NB4 (cell line): ENCODE results near the gene MAGI1.

Experiments used
- POLR2A ChIP-seq: IDR thresholded peaks from 2 replicates; pipeline ENCODE4 v1.6.1; 2011; ENCODE audit warnings: mild to moderate bottlenecking; ENCODE audit not compliant: insufficient read length; ENCODE audit errors: extremely low read depth
- TF ChIP-seq, protein P1 (sequence below): IDR thresholded peaks from one replicate; pipeline ENCODE4 v1.5.1; 2012; ENCODE audit warnings: low read depth, low read length

DNA sequence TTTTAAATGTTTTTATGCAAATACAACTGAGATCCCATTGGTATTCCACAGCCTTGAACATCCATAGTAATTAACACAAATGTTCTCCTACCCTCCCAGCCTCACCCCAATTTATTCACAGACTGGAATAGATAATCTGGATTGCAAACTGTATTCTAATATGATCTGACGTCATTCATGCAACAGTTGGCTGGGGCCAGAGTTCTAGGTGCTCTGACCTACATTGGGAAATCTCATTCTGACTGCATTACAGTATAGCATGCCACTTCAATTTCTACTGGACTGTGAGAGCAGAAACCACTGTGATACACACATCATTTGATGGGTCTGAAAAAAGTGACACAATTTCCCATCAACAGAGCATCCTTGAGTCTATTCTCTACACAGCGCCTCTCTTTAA is 403.1 kb downstream of the MAGI1 start:
- TF ChIP-seq, protein P1, sequence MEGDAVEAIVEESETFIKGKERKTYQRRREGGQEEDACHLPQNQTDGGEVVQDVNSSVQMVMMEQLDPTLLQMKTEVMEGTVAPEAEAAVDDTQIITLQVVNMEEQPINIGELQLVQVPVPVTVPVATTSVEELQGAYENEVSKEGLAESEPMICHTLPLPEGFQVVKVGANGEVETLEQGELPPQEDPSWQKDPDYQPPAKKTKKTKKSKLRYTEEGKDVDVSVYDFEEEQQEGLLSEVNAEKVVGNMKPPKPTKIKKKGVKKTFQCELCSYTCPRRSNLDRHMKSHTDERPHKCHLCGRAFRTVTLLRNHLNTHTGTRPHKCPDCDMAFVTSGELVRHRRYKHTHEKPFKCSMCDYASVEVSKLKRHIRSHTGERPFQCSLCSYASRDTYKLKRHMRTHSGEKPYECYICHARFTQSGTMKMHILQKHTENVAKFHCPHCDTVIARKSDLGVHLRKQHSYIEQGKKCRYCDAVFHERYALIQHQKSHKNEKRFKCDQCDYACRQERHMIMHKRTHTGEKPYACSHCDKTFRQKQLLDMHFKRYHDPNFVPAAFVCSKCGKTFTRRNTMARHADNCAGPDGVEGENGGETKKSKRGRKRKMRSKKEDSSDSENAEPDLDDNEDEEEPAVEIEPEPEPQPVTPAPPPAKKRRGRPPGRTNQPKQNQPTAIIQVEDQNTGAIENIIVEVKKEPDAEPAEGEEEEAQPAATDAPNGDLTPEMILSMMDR: no peak
- no peak for TF ChIP-seq POLR2A
